Measurements from ENCODE around the gene TLCD2.
"Not testable (repeated sequence)": the region's sequence is repeated elsewhere in the genome, so short reads cannot be mapped to it uniquely, and the experiment has no call there.

TLCD2 gene

GRCh38 chr17:1712271-1712670 is 2.1 kb upstream of the TLCD2 start:
- peak overlapping the region; percentile 96 for H3K4me3 ChIP-seq
- TF ChIP-seq CTCF (IDR thresholded peaks at IDR 0.05) = no peak
- H3K27ac ChIP-seq = peak overlapping the region in 1 of 2 donors; percentile 100
- DNase-seq (ENCODE audit: low spot score) = no peak

GRCh38 chr17:1711804-1712203 is 1.6 kb upstream of the TLCD2 start:
- no peak for DNase-seq (ENCODE audit: low spot score)
- TF ChIP-seq CTCF (IDR thresholded peaks at IDR 0.05) = no peak
- Histone ChIP-seq H3K4me3 (peak overlapping the region; percentile 96), H3K27ac (no peak overlapping the region)

- Histone ChIP-seq H3K27ac (peak overlapping the region; percentile 61 to 86), H3K4me3 (peak overlapping the region; percentile 84)
- no peak for DNase-seq (ENCODE audit: low spot score)
- no peak for TF ChIP-seq CTCF (IDR thresholded peaks at IDR 0.05)
Observed at GRCh38 chr17:1710807-1711553, 803 bp upstream of the TLCD2 start.

- Histone ChIP-seq H3K27ac (peak overlapping the region; percentile 61 to 86), H3K4me3 (peak overlapping the region; percentile 84)
- DNase-seq (ENCODE audit: low spot score) = no peak
- TF ChIP-seq CTCF (IDR thresholded peaks at IDR 0.05) = no peak
Observed at GRCh38 chr17:1709403-1709951, 700 bp downstream of the TLCD2 start.

GRCh38 chr17:1708791-1709346 is 1.3 kb downstream of the TLCD2 start:
- H3K4me3 ChIP-seq; DNase-seq (ENCODE audit: low spot score); H3K27ac ChIP-seq: not testable (repeated sequence)

GRCh38 chr17:1707107-1707506 is 3.1 kb downstream of the TLCD2 start:
- Histone ChIP-seq H3K27ac (no peak overlapping the region), H3K4me3 (no peak overlapping the region)
- TF ChIP-seq CTCF (IDR thresholded peaks at IDR 0.05) = no peak
- DNase-seq (ENCODE audit: low spot score) = no peak

GRCh38 chr17:1705004-1705403 is 5.2 kb downstream of the TLCD2 start:
- TF ChIP-seq CTCF (IDR thresholded peaks at IDR 0.05) = no peak
- H3K4me3 ChIP-seq = no peak overlapping the region
- H3K27ac ChIP-seq = no peak overlapping the region
- no peak for DNase-seq (ENCODE audit: low spot score)

All from coronary artery (tissue), 2 donors.